ENCODE measurements around the gene CHCHD1.

- TF ChIP-seq CTCF (IDR thresholded peaks at IDR 0.05; ENCODE audit: low read length) (no peak), EZH2phosphoT487 (IDR thresholded peaks at IDR 0.05; ENCODE audit: low read length) (no peak)
Observed at GRCh38 chr10:73781879-73782748, at the start of gene CHCHD1.
